Ovary (tissue), 3 donors: ENCODE data around the gene DNER.

ENCODE experiments used
- CTCF ChIP-seq, 3 donors: fragments of 450-650 bp in 2 of 3; fragments of 200-600 bp in 1 of 3; IDR thresholded peaks; one replicate each; pipeline versions ENCODE4 v1.5.1 to v1.8.0; 2016 to 2022; ENCODE audit warnings: antibody characterized with exemption in 3 of 3, mild to moderate bottlenecking in 1 of 3
- POLR2A ChIP-seq: fragments of 450-650 bp; IDR thresholded peaks from one replicate; pipeline ENCODE4 v1.6.1; 2017; ENCODE audit warnings: antibody characterized with exemption, mild to moderate bottlenecking, moderate library complexity
- donor health status: DM: no; HTN: no; CAD: no.

DNA sequence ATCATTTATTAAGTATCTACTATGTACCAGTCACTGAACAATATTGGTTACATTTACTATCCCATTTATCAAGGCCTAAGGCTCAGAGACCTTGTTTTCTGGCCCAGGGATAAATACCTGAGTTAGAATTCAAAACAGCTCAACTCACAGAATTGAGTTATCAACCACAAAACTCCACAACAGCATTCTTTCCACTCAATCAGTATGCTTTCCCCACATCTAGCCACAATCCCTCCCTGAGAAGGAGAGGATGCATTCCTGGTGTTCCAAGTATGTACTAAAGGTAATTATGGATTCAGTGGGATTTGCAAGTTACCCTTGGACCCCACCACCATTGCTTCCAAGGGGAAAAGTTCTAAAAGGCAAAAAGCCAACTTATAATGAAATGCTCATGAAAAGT, 339.1 kb downstream of the DNER start:
- TF ChIP-seq CTCF (IDR thresholded peaks at IDR 0.05) (no peak), POLR2A (no peak)
